OCI-LY7 (cell line): ENCODE results near the gene H6PD.

Source experiments
- EZH2phosphoT487 ChIP-seq: fragments of 200-600 bp; sonication (generic); IDR thresholded peaks from 2 replicates; pipeline ENCODE4 v1.6.1; 2018; ENCODE audit warnings: low read depth, borderline replicate concordance, mild to moderate bottlenecking, mixed run types, antibody characterized with exemption, low read length, moderate library complexity, mixed read lengths
- TF ChIP-seq, protein P1 (sequence below): fragments of 200-600 bp; sonication (generic); conservative IDR thresholded peaks from 2 replicates; pipeline ENCODE4 v1.5.1; 2014; ENCODE audit warnings: mild to moderate bottlenecking, antibody characterized with exemption, low read length, moderate library complexity, mixed read lengths

- TF ChIP-seq, protein P1, sequence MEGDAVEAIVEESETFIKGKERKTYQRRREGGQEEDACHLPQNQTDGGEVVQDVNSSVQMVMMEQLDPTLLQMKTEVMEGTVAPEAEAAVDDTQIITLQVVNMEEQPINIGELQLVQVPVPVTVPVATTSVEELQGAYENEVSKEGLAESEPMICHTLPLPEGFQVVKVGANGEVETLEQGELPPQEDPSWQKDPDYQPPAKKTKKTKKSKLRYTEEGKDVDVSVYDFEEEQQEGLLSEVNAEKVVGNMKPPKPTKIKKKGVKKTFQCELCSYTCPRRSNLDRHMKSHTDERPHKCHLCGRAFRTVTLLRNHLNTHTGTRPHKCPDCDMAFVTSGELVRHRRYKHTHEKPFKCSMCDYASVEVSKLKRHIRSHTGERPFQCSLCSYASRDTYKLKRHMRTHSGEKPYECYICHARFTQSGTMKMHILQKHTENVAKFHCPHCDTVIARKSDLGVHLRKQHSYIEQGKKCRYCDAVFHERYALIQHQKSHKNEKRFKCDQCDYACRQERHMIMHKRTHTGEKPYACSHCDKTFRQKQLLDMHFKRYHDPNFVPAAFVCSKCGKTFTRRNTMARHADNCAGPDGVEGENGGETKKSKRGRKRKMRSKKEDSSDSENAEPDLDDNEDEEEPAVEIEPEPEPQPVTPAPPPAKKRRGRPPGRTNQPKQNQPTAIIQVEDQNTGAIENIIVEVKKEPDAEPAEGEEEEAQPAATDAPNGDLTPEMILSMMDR: no peak
- no peak for TF ChIP-seq EZH2phosphoT487
These were observed 43.3 kb upstream of the H6PD start for GRCh38 chr1:9191231-9191630.
